Erythroblast (primary cell): ENCODE data around the gene SLC24A3.

Source experiments
- GATA1 ChIP-seq: IDR thresholded peaks from 2 replicates; pipeline ENCODE4 v1.6.1; 2011; ENCODE audit warnings: low read depth, mild to moderate bottlenecking, control low read depth, low read length, moderate library complexity
- POLR2A ChIP-seq: IDR thresholded peaks from 2 replicates; pipeline ENCODE4 v1.6.1; 2011; ENCODE audit warnings: mild to moderate bottlenecking, low read length

DNA sequence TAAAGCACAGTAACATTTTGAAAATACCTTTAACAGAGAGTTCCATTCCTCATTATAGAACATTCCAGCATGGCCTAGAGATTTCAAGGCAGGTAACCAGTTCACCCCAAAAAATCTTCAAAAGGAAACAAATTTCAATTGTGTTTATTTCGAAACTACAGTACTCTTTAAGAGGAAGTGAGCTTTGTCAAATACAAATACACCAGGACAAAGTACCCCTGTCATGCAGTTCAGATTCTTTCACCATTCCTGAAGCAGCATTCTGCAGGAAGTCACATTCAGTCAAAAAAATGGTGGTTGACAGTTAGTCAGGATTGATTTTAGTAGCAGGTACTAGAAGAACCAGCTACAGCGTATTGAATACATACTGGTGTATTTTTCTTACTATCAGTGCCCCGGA lies 456.0 kb downstream of the SLC24A3 start:
- TF ChIP-seq POLR2A, result no peak
- no peak for TF ChIP-seq GATA1
